Stimulated activated CD4-positive, alpha-beta T cell treated with anti-CD3 and anti-CD28 coated beads, Interleukin-15, amount 100 ng/mL, for 48 hours (primary cell): ENCODE data around the gene GPC3.

Source experiments
- DNase-seq, 2 donors: peaks; one replicate each; pipeline ENCODE4 v3.0.0-alpha.2; 2020; ENCODE audit warnings: low read depth in 2 of 2

The GPC3 gene

DNA sequence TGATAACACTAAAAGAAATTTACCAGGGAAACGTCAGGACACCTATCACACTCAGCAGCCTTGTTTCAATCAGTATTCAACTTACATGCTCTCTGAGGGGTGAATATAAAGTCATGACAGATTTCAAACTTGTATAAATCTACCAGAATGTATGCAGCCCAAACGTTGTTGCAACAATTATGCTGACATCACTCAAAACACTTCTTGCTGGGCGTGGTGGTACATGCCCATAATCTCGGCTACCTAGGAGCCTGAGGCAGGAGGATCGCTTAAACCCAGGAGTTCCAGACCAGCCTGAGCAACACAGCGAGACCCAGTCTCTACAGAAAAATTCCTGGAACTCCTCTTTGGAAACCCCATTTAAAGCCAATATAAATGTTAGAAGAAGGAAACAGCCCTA, 303.5 kb downstream of the GPC3 start:
- DNase-seq: no peak

- DNase-seq: no peak
These were observed 304.0 kb downstream of the GPC3 start for GRCh38 chrX:133681421-133681820.

DNA sequence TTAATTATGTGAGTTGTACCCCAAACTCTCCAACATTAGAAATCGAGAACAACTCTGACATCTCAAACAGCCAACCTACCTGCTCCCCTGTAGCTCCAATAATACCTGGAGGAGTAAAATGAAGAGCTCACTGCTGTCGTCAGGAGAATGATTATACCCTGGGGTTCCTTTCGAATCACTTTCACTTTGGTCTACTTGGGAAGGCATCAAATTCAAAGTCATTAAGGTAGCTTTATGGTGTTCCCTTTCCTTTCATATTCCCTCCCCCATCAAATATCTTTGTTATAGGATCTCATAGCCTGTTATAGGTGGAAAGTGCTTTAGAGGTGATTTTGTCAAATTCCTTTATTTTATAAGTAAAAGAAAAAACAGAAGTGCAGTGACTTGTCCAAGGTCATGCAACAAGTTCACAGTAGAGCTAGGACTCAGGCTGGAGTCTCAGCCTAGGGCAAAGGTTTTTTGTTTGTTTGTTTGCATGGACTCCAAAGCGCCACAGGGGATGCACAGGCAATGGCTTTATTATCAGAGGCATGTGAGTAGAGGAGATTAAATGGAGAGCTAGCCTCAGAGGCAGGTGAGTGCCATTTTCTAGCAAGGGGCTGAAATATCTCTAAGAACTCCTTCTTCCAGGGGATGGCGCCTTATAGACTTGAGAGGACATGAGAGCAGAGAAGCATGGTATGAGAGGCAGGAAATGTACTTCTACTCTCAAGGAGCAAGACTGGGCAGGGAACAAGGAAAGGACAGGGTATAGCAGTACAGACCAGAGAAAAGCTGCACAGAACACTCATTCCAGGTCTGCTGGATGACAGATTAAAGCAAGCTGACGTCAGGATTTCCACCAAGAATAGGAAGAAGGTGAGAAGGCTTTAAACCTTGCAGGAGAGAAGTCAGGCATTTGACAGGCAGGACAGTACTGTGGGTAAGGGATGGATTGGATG, 308.0 kb downstream of the GPC3 start:
- DNase-seq: no peak

- no peak for DNase-seq
These were observed 308.9 kb downstream of the GPC3 start for GRCh38 chrX:133676344-133677122.

DNA sequence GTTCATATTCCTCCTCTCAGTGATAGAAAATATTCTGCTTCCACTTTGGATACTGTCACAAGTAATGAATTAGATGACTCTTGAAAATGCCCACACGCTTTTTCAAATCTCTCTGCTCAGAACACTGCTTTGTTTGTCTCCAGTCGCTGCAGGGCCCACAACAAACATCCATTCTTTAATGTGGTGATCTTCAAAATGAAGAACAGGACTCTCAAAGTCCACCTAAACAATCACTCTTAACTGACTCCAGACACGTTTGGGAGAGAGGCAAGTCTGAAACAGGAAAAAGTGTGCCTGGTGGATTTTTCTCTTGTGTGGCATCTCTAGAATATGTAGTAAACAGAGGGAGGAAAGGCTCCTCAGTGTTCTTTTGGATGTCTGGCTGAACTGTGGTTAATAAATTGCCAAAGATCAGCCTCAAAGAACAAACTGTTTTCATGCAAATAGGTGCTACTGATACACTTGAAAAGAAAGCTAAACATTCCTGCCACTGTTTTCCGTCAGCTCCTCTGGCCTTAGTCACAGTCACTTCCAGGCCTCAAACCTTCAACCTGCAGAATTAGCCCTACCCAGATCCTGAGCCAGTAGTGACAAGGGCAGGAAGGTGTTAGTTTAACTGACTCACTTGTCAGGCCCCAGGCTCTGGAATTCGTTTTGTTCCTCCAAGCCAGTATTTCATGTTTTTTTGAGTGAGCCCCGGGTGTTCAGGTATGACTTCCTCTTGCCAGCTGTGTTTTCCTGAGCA, 310.5 kb downstream of the GPC3 start:
- no peak for DNase-seq

- no peak for DNase-seq
These were observed 315.0 kb downstream of the GPC3 start for GRCh38 chrX:133670383-133670782.

- no peak for DNase-seq
These were observed 316.2 kb downstream of the GPC3 start for GRCh38 chrX:133669214-133669613.

GRCh38 chrX:133668225-133668931, 317.0 kb downstream of the GPC3 start:
- no peak for DNase-seq

DNA sequence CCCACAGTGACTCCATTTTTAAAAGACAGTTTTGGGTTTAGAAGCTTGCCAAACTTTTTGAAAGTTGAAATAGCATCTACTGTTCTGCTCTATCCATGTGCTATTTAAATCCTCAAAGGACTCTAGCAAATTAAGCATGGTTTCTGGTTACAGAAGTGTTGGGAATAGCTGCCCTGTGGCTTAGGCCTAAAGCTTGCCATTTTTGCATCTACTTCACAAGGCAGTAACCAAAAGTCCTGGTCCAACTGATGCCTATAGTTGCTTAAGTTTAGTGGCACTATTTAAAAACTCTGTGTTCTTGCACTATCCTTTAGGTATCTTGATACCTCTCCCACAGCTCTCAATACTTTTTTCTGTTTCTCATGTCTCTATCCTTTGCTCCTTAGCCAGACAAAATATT, 319.1 kb downstream of the GPC3 start:
- no peak for DNase-seq

GRCh38 chrX:133661962-133662839, 323.2 kb downstream of the GPC3 start:
- no peak for DNase-seq

DNA sequence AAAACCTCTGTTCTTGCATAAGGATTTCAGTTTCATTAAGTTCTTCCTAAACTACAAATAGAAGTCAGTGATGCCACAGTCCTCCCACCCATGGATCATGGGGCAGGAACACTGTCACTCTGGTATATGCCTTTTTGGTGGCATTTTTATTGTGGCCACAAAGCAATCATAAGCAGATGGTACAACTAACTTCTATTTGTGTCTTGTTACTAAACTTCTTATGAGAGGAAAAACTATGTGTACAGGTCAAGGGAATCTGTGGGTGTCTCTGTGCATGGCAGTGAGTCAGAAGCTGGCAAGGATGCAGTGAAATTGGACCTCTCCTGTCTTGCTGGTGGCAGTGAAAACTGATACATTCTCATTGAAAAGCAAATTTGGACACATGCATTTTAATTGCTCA, 325.1 kb downstream of the GPC3 start:
- no peak for DNase-seq

DNA sequence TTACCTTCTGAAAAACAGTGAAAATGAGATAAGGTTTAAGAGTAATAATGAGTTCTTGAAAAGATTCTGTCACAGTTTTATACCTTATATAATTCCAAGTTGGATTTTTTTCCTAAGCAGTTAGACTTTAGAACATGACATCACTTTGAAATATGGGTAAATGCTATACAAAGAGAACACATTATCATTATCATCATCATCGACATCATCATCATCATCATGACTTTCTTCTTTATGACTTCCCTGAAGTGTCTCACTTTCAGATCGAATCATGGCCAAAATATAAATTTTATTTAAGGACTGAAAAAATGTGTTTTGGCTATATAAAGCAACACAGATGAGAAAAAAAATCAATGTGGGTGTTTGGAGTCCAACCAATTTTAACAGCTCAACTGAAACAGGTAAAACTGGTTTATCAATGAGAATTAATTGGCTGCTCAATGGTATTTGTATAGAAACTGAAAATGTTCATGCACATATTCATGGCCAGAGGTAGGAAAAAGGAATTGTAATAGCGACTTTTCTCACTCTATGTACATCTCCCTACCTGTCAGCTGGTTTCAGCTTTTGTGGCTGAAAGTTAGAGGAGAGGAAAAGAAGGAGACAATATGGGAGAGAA, 327.0 kb downstream of the GPC3 start:
- DNase-seq: no peak

DNA sequence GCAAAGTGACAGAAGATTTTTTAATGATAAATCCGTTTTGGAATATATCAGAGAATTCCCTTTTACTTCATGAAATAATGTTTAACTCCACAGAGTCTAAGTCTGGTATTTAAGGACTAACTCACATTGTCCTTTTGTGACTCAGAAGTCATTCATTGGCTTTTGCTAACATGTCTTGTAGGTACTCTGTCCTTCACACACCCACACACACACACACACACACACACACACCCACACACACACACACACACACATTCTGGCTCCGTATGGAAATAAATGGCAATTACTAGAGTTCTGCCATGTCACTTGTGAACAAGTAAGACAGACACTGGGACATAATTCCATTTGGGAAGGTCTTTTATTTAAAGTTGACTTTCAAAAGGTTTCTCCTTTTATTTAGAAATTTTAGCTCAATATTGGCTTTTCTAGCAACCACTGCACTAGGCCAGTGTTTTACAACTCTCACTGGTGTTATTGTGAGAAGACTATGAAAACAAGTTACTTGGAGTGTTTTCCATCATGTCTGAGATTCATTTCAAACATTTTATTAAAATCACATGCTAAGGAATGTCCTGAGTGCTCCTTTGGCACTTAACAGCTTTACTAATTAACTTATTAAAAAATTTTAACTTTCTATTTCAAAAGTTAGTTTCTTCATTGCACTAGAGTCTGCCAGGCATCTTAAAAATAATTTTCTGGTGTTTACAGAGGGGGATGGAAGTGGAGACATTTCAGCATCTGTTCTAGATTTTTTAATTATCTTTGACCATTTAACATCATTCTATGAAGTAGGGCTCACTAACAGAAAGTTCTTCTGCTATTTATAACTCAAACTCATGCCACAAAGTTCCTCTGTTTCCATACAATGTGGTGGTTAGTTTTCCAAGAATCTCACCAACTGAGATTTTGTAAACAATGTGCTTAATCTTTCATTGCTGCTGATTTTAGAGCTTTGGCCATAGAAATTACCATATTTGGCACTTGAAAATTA, 329.8 kb downstream of the GPC3 start:
- DNase-seq: no peak

DNA sequence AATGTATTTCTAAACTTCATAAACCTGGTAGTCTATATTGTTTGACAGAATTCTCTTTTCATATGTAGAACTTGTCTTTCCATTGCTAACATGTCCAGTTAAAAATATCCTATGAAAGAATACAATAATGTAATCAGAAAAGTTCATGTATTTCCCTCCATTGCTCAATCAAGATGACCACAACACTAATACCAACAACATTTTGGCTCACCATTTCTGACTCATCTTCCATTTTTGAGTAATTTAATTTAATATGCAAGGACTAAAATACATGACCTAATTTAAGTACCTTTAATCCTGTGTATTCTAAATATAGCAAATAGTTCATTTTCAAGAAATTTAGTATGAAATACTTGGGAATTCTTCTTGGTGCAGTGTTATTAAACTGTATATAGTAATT, 330.6 kb downstream of the GPC3 start:
- DNase-seq: no peak

GRCh38 chrX:133653358-133653757, 332.0 kb downstream of the GPC3 start:
- no peak for DNase-seq

DNA sequence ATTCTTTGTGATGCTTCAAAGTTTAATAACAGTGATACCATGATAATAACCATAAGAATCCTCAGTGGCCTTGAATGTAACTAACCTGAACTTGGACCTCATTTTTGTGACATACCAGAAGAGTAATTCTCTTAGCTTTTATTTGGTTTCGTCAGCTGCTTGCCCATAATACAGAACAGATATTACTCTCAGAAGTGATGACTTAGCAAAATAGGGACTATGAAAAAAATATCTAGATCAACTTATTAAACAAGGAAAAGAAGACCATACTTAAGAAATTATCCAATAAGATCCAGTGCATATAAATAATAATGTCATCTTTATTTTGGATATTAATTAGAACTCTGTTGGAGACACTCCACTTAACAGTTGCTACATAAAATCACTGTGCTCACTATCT, 333.2 kb downstream of the GPC3 start:
- DNase-seq: no peak

- no peak for DNase-seq
These were observed 335.2 kb downstream of the GPC3 start for GRCh38 chrX:133650239-133650638.

DNA sequence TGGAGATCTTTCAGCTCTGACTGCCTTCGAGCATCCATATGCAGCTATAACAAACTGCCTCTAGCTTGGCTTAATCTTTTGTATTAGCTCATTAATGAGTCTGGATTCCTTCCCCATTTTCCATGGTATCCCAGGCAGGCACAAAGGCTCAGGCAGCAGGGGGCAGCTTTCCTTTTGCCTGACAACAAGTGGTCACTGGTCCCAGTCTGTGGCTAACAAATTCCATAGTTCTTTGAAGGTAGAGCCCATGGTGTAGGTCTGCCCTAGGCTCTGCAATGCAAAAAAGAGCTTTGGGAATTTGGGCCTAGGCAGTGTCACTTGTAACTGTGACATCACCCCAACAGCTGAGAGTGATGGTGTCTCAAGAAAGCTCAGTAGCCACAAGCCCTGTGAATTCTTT, 335.7 kb downstream of the GPC3 start:
- no peak for DNase-seq

GRCh38 chrX:133648594-133648993, 336.8 kb downstream of the GPC3 start:
- no peak for DNase-seq
